HCT116 (cell line): ENCODE data around the gene LLCFC1. TPM values are rescaled to one million over a fixed set of nuclear protein-coding genes. Genes with fewer than 3 reads are reported as not detected.

Experiments used
- ATAC-seq: fragments of 200-7000 bp; cut with Tn5 transposase; 2 replicates; pipeline ENCODE4 v1.9.1; 2020; ENCODE audit warnings: mild to moderate bottlenecking, moderate library complexity
- BruUV-seq: library from RNA; stranded (reverse); fragments of 400-500 nt; replicated peaks from 2 replicates; lab custom pipeline; 2021; lab: Mats Ljungman, UMichigan
- CTCF ChIA-PET: fragments of 300-600 bp; sonication (Branson Sonifier 250); formaldehyde crosslinking; loops from one replicate; lab custom pipeline; 2021; ENCODE audit warnings: antibody characterized with exemption; lab: Charles Lee
- POLR2A ChIA-PET: fragments of 300-600, 350-600 bp; sonication (Branson Sonifier 250); formaldehyde crosslinking; loops from one replicate; lab custom pipeline; 2021; ENCODE audit warnings: antibody characterized with exemption; lab: Charles Lee
- RAD21 ChIA-PET, 2 experiments: fragments of 300-600 bp; sonication (Branson Sonifier 250); formaldehyde crosslinking; loops; one replicate each; lab custom pipeline; 2023; ENCODE audit warnings: low total read pairs in 2 of 2; ENCODE audit not compliant: uncharacterized antibody in 2 of 2, unreplicated experiment in 2 of 2, low non-redundant PET in 1 of 2; lab: Charles Lee
- DNase-seq: peaks from one replicate; pipeline ENCODE4 v3.0.0-alpha.2; 2010; ENCODE audit warnings: low read depth, low spot score
- H2AFZ ChIP-seq: fragments of 200-600 bp; shearing (Covaris generic), sonication (generic); 2 replicates; pipeline ENCODE4 v1.6.1; 2017; ENCODE audit warnings: low read depth, mixed run types, mixed read lengths, antibody characterized with exemption, low read length; ENCODE audit not compliant: poor library complexity, severe bottlenecking
- H3K27ac ChIP-seq: 2 replicates; pipeline ENCODE4 v1.5.1; 2012; ENCODE audit warnings: low read depth, low read length
- H3K27me3 ChIP-seq: fragments of 200-600 bp; sonication (generic); 2 replicates; pipeline ENCODE4 v1.6.1; 2016; ENCODE audit warnings: mixed run types, low read length, mixed read lengths; ENCODE audit not compliant: insufficient read depth
- H3K36me3 ChIP-seq, 2 experiments: fragments of 200-500 bp in 1 of 2; fragments of 200-600 bp in 1 of 2; sonication (Bioruptor generic) in 1 of 2; sonication (generic) in 1 of 2; 2 replicates each; pipeline versions ENCODE4 v1.5.1 to v1.6.1; 2014 to 2016; ENCODE audit warnings: low read length in 2 of 2, inconsistent platforms in 1 of 2, mixed read lengths in 1 of 2, mixed run types in 1 of 2; ENCODE audit not compliant: insufficient read depth in 2 of 2, control insufficient read depth in 1 of 2
- H3K4me1 ChIP-seq, 2 experiments: fragments of 200-600 bp in 1 of 2; sonication (generic) in 1 of 2; 2 replicates each; pipeline versions ENCODE4 v1.5.1 to v1.6.1; 2012 to 2017; ENCODE audit warnings: low read length in 2 of 2, inconsistent platforms in 1 of 2, mild to moderate bottlenecking in 1 of 2, mixed read lengths in 1 of 2, mixed run types in 1 of 2, moderate library complexity in 1 of 2; ENCODE audit not compliant: insufficient read depth in 2 of 2, control insufficient read depth in 1 of 2
- H3K4me2 ChIP-seq: fragments of 200-600 bp; sonication (generic); 2 replicates; pipeline ENCODE4 v1.6.1; 2017; ENCODE audit warnings: mixed run types, low read length, mixed read lengths
- H3K4me3 ChIP-seq, 2 experiments: fragments of 200-600 bp in 1 of 2; sonication (generic) in 1 of 2; replicated peaks in 1 of 2; 2 replicates each; pipeline ENCODE4 v1.5.1; 2011 to 2016; ENCODE audit warnings: low read length in 2 of 2, control low read depth in 1 of 2, low read depth in 1 of 2, mild to moderate bottlenecking in 1 of 2, mixed read lengths in 1 of 2, mixed run types in 1 of 2
- H3K79me2 ChIP-seq: fragments of 200-600 bp; sonication (generic); 2 replicates; pipeline ENCODE4 v1.6.1; 2017; ENCODE audit warnings: mild to moderate bottlenecking, mixed run types, low read length, moderate library complexity, mixed read lengths; ENCODE audit not compliant: insufficient read depth
- H3K9ac ChIP-seq: fragments of 200-600 bp; sonication (generic); 2 replicates; pipeline ENCODE4 v1.6.1; 2016; ENCODE audit warnings: low read length, mixed read lengths
- H3K9me2 ChIP-seq: fragments of 200-600 bp; sonication (generic), shearing (Covaris generic); 2 replicates; pipeline ENCODE4 v1.6.1; 2017; ENCODE audit warnings: mixed run types, mild to moderate bottlenecking, moderate library complexity; ENCODE audit not compliant: insufficient read depth
- H3K9me3 ChIP-seq, 2 experiments: fragments of 200-500 bp in 1 of 2; fragments of 200-600 bp in 1 of 2; sonication (Bioruptor generic) in 1 of 2; sonication (generic) in 1 of 2; 2 replicates each; pipeline ENCODE4 v1.6.1; 2014 to 2017; ENCODE audit warnings: low read length in 2 of 2, mixed read lengths in 2 of 2, inconsistent platforms in 1 of 2, low read depth in 1 of 2, mild to moderate bottlenecking in 1 of 2, mixed run types in 1 of 2, moderate library complexity in 1 of 2; ENCODE audit not compliant: control insufficient read depth in 1 of 2, insufficient read depth in 1 of 2
- H4K20me1 ChIP-seq: fragments of 200-600 bp; sonication (generic), shearing (Covaris generic); 2 replicates; pipeline ENCODE4 v1.6.1; 2017; ENCODE audit warnings: mixed run types, mild to moderate bottlenecking, moderate library complexity; ENCODE audit not compliant: insufficient read depth
- CBX3 ChIP-seq: IDR thresholded peaks from 2 replicates; pipeline ENCODE4 v1.6.1; 2012; ENCODE audit warnings: low read depth
- EGR1 ChIP-seq: IDR thresholded peaks from 2 replicates; pipeline ENCODE4 v1.6.1; 2012; ENCODE audit warnings: low read depth
- EZH2 ChIP-seq: fragments of 200-600 bp; sonication (generic); IDR thresholded peaks from 2 replicates; pipeline ENCODE4 v1.6.1; 2017; ENCODE audit warnings: antibody characterized with exemption, mixed run types
- JUND ChIP-seq: IDR thresholded peaks from 2 replicates; pipeline ENCODE4 v1.6.1; 2012
- ZBTB33 ChIP-seq: IDR thresholded peaks from 2 replicates; pipeline ENCODE4 v1.6.1; 2011; ENCODE audit warnings: mild to moderate bottlenecking, low read length, moderate library complexity; ENCODE audit not compliant: insufficient replicate concordance; ENCODE audit errors: extremely low read depth
- ZFX ChIP-seq: fragments of 450-650 bp; IDR thresholded peaks from 2 replicates; pipeline ENCODE4 v1.6.1; 2017
- ZNF274 ChIP-seq: fragments of 200-500 bp; sonication (Bioruptor generic); IDR thresholded peaks from 2 replicates; pipeline ENCODE4 v1.6.1; 2014; ENCODE audit warnings: mild to moderate bottlenecking, low read depth, low read length, inconsistent platforms
- intact Hi-C: fragments of 100-400 bp; cut with micrococcal nuclease; formaldehyde crosslinking; loops from 2 replicates; pipeline ENCODE4 v1.10.0; 2022
- total RNA-seq: library from RNA; stranded (reverse); gene quantifications from one replicate; pipeline ENCODE4 v1.2.1, GENCODE V29; 2021; ENCODE audit not compliant: unreplicated experiment

The LLCFC1 gene
- total RNA-seq, 1 experiment from 2014 or later: not detected

- BruUV-seq: no TSS peak
- no peaks in the 10 kb centered on the region for H3K9me2 ChIP-seq
- H3K27me3 ChIP-seq: peaks cover 5% of the 10 kb centered on the region
- no peak overlapping the region for H3K4me2 ChIP-seq
- H4K20me1 ChIP-seq: no peaks in the 10 kb centered on the region
- H3K27ac ChIP-seq: no peak overlapping the region
- CTCF ChIA-PET: no interaction called here
- no peak overlapping the region for H2AFZ ChIP-seq
- no peaks in the 10 kb centered on the region for H3K79me2 ChIP-seq
- ATAC-seq (no peak), DNase-seq (no peak)
- TF ChIP-seq EGR1 (no peak), ZNF274 (no peak)
- TF ChIP-seq, all 23 proteins: peak for 0
- ChIA-PET RAD21 (no interaction called here), POLR2A (no interaction called here)
- Histone ChIP-seq H3K9me3 (no peaks in the 10 kb centered on the region), H3K9ac (no peak overlapping the region), H3K4me1 (no peaks in the 10 kb centered on the region), H3K4me3 (no peak overlapping the region), H3K36me3 (no peaks in the 10 kb centered on the region)
- intact Hi-C loops: no loop called here
Observed at GRCh38 chr7:142906643-142907042, 32.6 kb upstream of the LLCFC1 start.

DNA sequence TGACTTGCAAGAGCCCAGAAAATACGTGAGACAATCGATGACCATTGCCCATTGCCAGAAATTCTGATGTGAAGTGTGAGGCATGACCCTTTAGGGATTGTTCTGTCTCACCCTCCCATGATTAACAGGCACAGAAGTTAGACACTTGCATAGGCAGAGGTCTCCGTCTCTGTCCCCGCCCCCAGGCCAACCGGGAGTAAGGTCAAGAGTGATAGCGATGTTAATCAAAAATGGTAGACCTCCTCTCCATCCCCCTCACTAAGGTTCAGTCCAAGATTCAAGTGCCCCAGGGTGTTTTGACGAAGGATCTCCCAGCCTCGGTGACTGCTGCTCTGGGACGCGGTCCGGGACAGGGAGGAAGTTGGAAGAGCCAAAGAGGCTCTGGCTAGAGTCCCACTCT is 31.0 kb upstream of the LLCFC1 start:
- no peaks in the 10 kb centered on the region for H3K79me2 ChIP-seq
- H3K4me2 ChIP-seq: no peak overlapping the region
- no peaks in the 10 kb centered on the region for H3K4me1 ChIP-seq
- ATAC-seq (no peak), DNase-seq (no peak)
- H3K27me3 ChIP-seq: peaks cover 6% of the 10 kb centered on the region; the same call in 1 of the 2 replicates
- H4K20me1 ChIP-seq: no peaks in the 10 kb centered on the region
- no peak overlapping the region for H2AFZ ChIP-seq
- POLR2A ChIA-PET: no interaction called here
- TF ChIP-seq ZFX: no peak
- no peak for TF ChIP-seq JUND
- no peak for TF ChIP-seq ZNF274
- no peak for TF ChIP-seq CBX3
- TF ChIP-seq ZBTB33: no peak
- no peak for TF ChIP-seq EGR1
- no peak for TF ChIP-seq EZH2
- H3K9me3 ChIP-seq: no peaks in the 10 kb centered on the region
- intact Hi-C loops: no loop called here
- CTCF ChIA-PET: no interaction called here
- RAD21 ChIA-PET: no interaction called here
- H3K9ac ChIP-seq: no peak overlapping the region
- BruUV-seq: no TSS peak
- no peak overlapping the region for H3K27ac ChIP-seq
- H3K36me3 ChIP-seq: no peaks in the 10 kb centered on the region
- no peaks in the 10 kb centered on the region for H3K9me2 ChIP-seq
- no peak overlapping the region for H3K4me3 ChIP-seq
